ENCODE data around the gene GET3.

Gene GET3

GRCh38 chr19:12754465-12755196 is 17.3 kb downstream of the GET3 start:
- DNase-seq = no peak

- DNase-seq = no peak
Observed at GRCh38 chr19:12756150-12756883, 19.0 kb downstream of the GET3 start.

GRCh38 chr19:12757544-12758274 is 20.4 kb downstream of the GET3 start:
- DNase-seq = peak; percentile 75

GRCh38 chr19:12759686-12760085 is 22.4 kb downstream of the GET3 start:
- DNase-seq = no peak

- DNase-seq = no peak
Observed at GRCh38 chr19:12763100-12763499, 25.8 kb downstream of the GET3 start.

DNA sequence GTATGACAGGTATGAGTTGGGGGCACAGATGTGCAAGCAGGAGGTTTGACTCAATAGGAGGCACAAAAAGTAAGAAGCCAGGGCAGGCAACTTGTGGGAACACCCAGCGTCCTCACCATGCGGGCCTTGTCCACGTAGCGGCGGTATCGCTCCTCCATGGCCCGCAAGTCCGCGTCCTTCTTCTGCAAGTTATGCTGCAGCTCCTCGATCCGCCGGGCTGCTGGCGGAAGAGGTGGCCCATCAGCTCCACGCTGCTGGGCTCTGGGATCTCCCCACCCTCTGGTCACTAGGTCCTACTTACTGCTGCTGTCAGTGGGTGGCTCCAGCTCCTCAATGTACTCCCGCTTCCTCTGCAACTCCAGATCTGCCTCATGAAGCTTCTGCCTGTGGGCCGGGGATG is 27.4 kb downstream of the GET3 start:
- DNase-seq = no peak

DNA sequence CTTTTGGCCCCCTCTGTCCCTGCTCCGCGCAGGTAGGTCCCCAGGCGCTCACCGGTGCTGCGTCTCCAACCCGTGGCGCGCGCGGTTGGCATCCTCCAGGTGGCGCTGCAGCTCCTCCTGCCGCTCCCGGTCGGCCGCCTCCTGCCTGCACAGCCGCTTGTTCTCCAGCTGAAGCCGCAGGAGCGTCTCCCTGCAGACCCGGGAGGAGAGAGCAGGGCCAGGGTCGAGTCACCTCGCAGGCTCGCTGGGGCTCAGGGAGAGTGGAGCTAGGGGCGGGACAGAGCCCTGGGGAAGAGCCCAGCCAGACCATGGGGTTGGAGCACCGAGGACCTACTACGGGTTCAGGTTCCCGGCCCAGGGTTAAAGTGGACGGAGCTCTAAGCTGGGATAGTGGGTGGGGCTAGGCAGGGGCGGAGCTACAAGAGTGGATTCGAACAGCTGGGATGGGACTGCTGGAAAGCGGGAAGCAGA is 28.8 kb downstream of the GET3 start:
- peak; percentile 83 for DNase-seq

DNA sequence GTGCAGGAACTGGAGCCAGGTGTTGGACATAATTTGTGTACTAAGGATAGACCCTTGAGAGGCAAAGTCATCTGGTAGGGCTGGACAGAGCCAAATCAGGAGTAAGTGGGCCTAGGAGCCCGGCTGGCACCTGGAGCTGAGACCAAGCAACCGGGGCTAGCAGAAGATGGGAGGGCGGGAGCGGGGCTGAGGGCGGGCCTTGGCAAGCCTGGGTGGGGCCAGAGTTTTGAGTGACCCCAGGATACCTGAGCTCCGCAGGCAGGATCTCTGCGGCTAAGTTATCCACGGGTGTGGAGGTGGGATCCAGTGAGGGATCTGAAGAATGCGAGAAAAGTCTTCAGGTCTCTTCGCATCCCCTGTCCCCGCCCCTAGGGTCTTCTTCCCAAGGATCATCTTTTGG is 29.9 kb downstream of the GET3 start:
- DNase-seq = no peak

GRCh38 chr19:12767666-12768065 is 30.4 kb downstream of the GET3 start:
- DNase-seq = no peak

- DNase-seq = no peak
Observed at GRCh38 chr19:12769689-12770088, 32.4 kb downstream of the GET3 start.

DNA sequence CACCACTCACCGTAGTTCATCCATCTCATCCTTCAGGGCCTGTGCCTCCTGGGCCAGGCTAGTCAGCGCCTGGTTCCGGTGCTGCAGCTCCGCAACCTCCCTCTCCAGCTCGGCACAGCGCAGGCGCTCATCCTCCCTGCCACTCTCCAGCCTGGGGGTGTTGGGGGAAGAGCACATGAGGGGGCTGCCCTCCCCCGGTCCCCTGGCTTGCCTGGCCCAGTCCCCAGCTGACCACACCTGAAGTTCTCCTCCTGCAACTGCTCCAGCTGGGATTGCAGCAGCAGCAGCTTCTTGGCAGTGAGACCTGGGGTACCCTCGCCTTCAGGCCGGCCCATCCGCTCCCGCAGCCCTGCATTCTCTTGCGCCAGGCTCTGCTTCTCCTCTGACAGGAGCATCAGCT is 33.6 kb downstream of the GET3 start:
- no peak for DNase-seq

GRCh38 chr19:12772323-12772722 is 35.0 kb downstream of the GET3 start:
- DNase-seq = no peak

- DNase-seq = no peak
Observed at GRCh38 chr19:12773571-12773970, 36.3 kb downstream of the GET3 start.

GRCh38 chr19:12774588-12775555 is 37.6 kb downstream of the GET3 start, which contains the start of gene HOOK2:
TSS of gene HOOK2 (minus strand) at chr19:12775552. CDS start at chr19:12775449, 103 bp downstream.
- no peak for DNase-seq

DNA sequence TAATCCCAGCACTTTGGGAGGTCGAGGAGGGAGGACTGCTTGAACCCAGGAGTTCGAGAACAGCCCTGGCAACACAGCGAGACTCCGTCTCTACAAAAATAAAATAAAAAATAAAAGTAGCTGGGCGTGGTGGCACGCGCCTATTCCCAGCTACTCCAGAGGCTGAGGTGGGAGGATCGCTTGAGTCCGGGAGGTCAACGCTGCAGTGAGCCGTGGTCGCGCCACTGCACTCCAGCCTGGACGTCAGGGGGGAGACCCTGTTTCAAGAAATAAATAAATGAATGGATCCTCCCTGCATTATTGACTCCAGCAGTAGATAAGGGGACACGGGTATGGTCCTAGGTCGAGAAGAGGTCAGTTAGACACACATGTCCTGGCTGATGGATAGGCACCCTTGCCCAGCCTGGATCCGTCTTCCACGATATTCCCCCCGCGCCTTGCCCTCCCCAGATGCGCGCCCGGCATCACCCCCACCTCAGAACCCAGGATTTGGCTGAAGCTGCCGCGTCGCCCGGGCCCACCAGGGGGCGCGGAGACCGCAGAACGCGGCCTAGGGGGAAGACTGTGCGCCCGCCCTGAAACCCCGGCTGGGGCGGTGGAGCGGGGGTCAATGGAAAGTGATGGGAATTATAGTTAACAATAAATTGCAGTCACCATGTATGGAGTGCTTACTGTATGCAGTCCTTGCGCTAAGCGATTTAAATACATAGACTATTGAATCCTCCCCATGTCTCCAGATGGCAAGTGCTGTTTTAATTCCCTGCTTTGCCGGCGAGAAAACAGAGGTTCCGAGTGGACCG is 40.1 kb downstream of the GET3 start:
- DNase-seq = peak; percentile 76

DNA sequence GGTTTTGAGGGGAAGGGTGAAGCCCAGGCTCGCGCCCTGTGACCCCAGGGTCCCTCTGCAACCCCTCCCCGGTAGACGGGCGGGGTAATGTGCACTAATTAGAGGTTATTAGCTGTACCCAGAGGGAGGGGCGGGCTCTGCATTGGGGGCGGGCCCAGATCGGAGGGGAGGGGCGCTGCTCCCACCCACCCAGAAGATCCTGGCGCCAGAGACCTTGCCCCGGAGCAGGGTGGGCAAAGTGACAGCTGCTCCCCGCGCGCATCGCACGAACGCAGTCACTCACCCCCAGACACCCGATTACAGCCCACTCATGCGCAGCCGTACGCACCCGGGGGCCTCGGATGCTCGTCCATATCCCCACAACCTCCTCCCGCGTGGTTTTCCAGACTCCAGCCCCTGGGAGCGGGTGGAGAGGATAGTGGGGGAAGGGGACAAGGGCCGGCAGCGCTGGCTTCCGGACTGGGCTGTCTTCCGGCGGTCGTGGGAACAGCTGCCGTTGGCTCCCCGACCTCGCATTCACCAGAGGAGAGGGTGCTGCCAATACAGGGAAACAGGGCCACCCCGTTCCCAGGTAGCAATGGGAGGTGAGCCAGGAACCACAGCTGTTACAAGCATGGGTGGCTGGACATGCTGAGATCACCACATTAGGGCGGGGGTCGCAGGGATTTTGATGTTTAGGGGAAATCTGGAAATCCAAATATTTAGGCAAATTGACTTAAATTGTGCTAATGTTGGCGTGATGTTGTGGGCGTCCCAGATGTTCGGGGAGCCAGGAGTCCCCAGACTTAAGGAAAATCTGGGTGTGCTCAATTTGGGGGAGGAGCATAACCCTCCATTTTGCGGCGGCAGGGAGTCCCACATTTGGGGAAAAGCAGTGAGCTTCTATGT is 41.0 kb downstream of the GET3 start:
- peak; percentile 53 for DNase-seq

GRCh38 chr19:12778905-12779161 is 41.5 kb downstream of the GET3 start:
- DNase-seq = no peak

DNA sequence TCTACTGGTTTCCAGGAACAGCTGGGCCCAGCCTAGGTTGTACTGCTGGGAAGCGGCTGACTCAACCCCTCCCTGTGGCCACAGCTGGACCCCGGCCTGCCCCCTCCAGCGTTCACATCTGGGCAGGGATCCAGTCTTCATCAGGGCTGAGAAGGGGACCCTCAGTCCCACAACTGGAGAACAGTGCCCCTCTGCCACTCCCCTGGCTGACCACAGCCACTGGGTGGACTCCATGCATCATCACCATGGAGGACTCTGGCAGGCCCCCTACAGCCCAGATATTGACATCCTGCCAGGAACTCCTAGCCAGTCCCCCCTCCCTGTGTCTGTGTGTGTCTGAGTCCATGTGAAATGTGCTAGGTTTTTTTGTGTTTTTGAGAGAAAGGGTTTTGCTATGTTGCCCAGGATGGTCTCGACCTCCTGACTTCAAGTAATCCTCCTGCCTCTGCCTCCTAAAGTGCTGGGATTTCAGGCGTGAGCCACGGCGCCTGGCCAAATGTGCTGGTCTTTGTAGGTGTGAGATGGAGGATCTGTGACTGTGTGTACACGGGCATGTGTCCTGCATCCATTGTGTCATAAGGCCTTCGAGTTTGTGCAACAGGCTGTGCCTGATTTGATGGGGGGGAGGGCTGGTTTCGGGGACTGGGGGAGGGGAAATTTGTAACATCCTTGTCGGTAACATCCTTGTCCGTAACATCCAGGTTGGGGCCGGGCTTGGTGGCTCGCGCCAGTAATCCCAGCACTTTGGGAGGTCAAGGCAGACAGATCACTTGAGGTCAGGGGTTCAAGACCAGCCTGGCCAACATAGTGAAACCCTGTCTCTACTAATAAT is 42.1 kb downstream of the GET3 start:
- no peak for DNase-seq

DNA sequence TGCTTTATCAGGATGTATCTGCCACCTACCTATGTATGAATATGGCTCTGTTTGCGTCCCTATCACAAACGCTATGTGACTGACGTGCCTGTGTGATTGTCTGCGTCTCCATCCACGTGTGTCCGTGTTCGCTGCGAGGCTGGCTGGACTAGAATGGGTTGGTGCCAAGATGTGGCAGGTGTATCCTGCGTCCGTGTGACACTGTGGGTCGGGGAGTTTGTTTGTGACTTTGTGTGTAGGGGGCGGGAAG is 44.8 kb downstream of the GET3 start:
- DNase-seq = no peak

Measured in inflammatory macrophage treated with lipopolysaccharide for 4 hours (primary cell).